Mesendoderm (in vitro differentiated cells): Measurements from ENCODE around the gene COL7A1.

Source experiments
- DNase-seq: peaks from one replicate; pipeline ENCODE4 v3.0.0; 2013
- H2AK5ac ChIP-seq: 2 replicates; pipeline ENCODE4 v1.6.1; 2013; ENCODE audit warnings: low read length, inconsistent platforms
- H2BK120ac ChIP-seq: 2 replicates; pipeline ENCODE4 v1.6.1; 2013; ENCODE audit warnings: low read depth, mild to moderate bottlenecking, low read length, moderate library complexity, mixed read lengths
- H2BK15ac ChIP-seq: replicated peaks from 2 replicates; pipeline ENCODE4 v1.6.1; 2013; ENCODE audit warnings: low read depth, mild to moderate bottlenecking, moderate library complexity
- H2BK5ac ChIP-seq: 2 replicates; pipeline ENCODE4 v1.6.1; 2013; ENCODE audit warnings: low read length, inconsistent platforms
- H3K18ac ChIP-seq: 2 replicates; pipeline ENCODE4 v1.6.1; 2013; ENCODE audit warnings: mild to moderate bottlenecking, low read length, mixed read lengths
- H3K23ac ChIP-seq: one replicate; pipeline ENCODE4 v1.6.1; 2013; ENCODE audit warnings: low read length
- H3K27ac ChIP-seq: 2 replicates; pipeline ENCODE4 v1.5.1; 2013; ENCODE audit warnings: low read depth, mild to moderate bottlenecking, inconsistent platforms, low read length, moderate library complexity
- H3K27me3 ChIP-seq: 2 replicates; pipeline ENCODE4 v1.6.1; 2013; ENCODE audit warnings: low read length, control low read depth, mild to moderate bottlenecking, inconsistent platforms; ENCODE audit not compliant: insufficient read depth, poor library complexity
- H3K36me3 ChIP-seq: 2 replicates; pipeline ENCODE4 v1.6.1; 2013; ENCODE audit warnings: low read length, inconsistent platforms; ENCODE audit not compliant: control insufficient read depth, insufficient read depth
- H3K4ac ChIP-seq: one replicate; pipeline ENCODE4 v1.6.1; 2013; ENCODE audit warnings: low read depth, mild to moderate bottlenecking, low read length, moderate library complexity
- H3K4me1 ChIP-seq: 2 replicates; pipeline ENCODE4 v1.6.1; 2013; ENCODE audit warnings: low read depth, low read length, inconsistent platforms; ENCODE audit not compliant: control insufficient read depth
- H3K4me2 ChIP-seq: 2 replicates; pipeline ENCODE4 v1.6.1; 2013; ENCODE audit warnings: low read length
- H3K4me3 ChIP-seq: 2 replicates; pipeline ENCODE4 v1.5.1; 2013; ENCODE audit warnings: mild to moderate bottlenecking, low read length
- H3K56ac ChIP-seq: one replicate; pipeline ENCODE4 v1.6.1; 2013; ENCODE audit warnings: low read length
- H3K79me1 ChIP-seq: 2 replicates; pipeline ENCODE4 v1.6.1; 2013; ENCODE audit warnings: low read length, inconsistent platforms
- H3K79me2 ChIP-seq: 2 replicates; pipeline ENCODE4 v1.6.1; 2013; ENCODE audit warnings: mild to moderate bottlenecking, low read length; ENCODE audit not compliant: control insufficient read depth, insufficient read depth
- H3K9ac ChIP-seq: 2 replicates; pipeline ENCODE4 v1.6.1; 2013; ENCODE audit warnings: low read length, inconsistent platforms
- H4K5ac ChIP-seq: one replicate; pipeline ENCODE4 v1.6.1; 2013; ENCODE audit warnings: low read length
- H4K8ac ChIP-seq: one replicate; pipeline ENCODE4 v1.6.1; 2013; ENCODE audit warnings: low read depth, mild to moderate bottlenecking, control low read depth, low read length, moderate library complexity
- WGBS: extraction: QIAGEN DNeasy Blood & Tissue Kit; methylation state at CpG from one replicate; pipeline ENCODE4 v1.1.7; 2013; ENCODE audit warnings: low lambda C conversion rate, missing lambda C conversion rate; ENCODE audit not compliant: insufficient coverage; ENCODE audit errors: extremely low coverage; 5-methylcytosine and 5-hydroxymethylcytosine counted together

Gene COL7A1

DNA sequence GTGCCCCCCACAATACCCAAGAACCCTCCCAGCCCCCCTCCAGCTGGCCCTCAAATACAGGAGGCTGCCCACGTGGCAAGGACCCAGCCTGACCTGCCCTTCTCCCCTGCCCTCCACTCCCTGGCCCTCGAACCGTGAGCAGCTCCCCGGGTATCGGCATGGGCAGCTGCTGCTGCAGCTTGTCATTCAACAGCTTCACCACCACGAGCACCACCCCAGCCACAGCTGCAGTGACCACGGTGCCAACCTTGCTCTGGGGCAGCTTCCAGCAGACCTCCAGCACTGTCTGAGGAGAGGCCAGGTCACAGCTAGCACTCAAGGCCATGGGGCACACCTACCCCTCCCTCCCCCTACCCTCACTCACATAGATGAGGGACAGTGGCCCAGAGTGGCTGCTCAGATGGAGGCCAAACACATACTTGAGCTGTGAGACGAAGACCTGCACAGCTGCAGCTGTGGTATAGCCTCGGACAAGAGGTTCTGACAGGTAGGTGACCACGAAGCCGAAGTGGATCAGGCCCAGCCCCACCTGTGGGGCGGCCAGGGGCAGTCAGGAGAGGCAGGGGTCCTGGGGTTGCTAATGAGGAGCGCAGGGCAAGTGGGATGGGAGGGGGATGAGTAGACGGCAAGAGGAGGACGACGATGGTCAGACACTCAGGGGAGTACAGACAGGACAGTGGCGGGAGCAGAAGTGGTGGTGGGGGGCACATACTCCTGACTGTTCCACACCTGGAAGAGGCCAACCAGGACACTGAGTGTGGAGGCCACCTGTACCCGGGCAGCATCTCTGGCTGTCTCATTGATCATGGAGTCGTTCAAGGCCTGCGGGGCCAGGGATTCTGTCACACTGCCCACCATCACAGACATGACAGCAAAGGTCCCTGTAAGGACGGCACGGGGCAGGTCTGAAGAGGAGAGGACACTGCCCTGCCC, 36.7 kb upstream of the COL7A1 start:
- H3K4me3 ChIP-seq, result no peak overlapping the region
- no peak overlapping the region for H3K18ac ChIP-seq
- H3K9ac ChIP-seq, result no peak overlapping the region
- no peak overlapping the region for H4K5ac ChIP-seq
- no CpG with 5 or more reads among the region's 22 CpGs for WGBS
- H3K79me1 ChIP-seq, result peaks cover 5% of the 10 kb centered on the region
- no peak overlapping the region for H2BK120ac ChIP-seq
- H2BK5ac ChIP-seq, result no peak overlapping the region
- H3K4ac ChIP-seq, result no peak overlapping the region
- no peak for DNase-seq
- H2AK5ac ChIP-seq, result no peak overlapping the region
- peaks cover 3% of the 10 kb centered on the region for H3K79me2 ChIP-seq
- no peak overlapping the region for H4K8ac ChIP-seq
- H3K4me2 ChIP-seq, result no peak overlapping the region
- no peaks in the 10 kb centered on the region for H3K27me3 ChIP-seq
- no peak overlapping the region for H3K56ac ChIP-seq
- no peak overlapping the region for H2BK15ac ChIP-seq
- H3K23ac ChIP-seq, result no peak overlapping the region
- peaks cover 8% of the 10 kb centered on the region for H3K36me3 ChIP-seq
- H3K4me1 ChIP-seq, result peaks cover 11% of the 10 kb centered on the region
- no peak overlapping the region for H3K27ac ChIP-seq

DNA sequence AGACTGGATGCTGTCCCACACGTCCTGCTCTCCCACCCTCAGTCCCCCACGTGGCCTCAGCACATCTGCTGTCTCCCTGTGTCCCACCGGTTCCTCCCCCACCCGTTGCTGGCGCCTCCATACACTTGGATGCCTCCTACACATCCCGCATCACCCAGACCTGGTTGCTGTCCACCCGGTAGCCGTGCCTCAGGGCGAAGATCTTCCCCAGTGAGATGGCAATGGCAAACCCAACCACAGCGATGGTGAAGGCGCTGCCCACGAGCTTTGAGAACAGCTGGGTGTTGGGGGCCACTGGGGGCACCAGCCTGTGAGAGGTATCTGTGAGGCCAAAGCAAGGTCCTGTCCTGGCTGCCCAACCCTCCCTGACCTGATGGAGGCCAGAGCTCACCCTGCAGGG, 35.7 kb upstream of the COL7A1 start:
- no peak overlapping the region for H2BK15ac ChIP-seq
- no peak overlapping the region for H3K9ac ChIP-seq
- H3K4ac ChIP-seq, result no peak overlapping the region
- no peak overlapping the region for H3K18ac ChIP-seq
- H3K4me1 ChIP-seq, result peaks cover 5% of the 10 kb centered on the region
- H3K23ac ChIP-seq, result no peak overlapping the region
- H3K56ac ChIP-seq, result no peak overlapping the region
- no peak for DNase-seq
- no peak overlapping the region for H3K4me2 ChIP-seq
- no peaks in the 10 kb centered on the region for H3K27me3 ChIP-seq
- H4K5ac ChIP-seq, result no peak overlapping the region
- H2BK5ac ChIP-seq, result no peak overlapping the region
- peaks cover 5% of the 10 kb centered on the region for H3K79me1 ChIP-seq
- no peak overlapping the region for H2BK120ac ChIP-seq
- no peak overlapping the region for H2AK5ac ChIP-seq
- no peak overlapping the region for H3K4me3 ChIP-seq
- no peak overlapping the region for H4K8ac ChIP-seq
- no CpG with 5 or more reads among the region's 12 CpGs for WGBS
- H3K27ac ChIP-seq, result no peak overlapping the region
- H3K79me2 ChIP-seq, result peaks cover 3% of the 10 kb centered on the region
- peaks cover 10% of the 10 kb centered on the region for H3K36me3 ChIP-seq

DNA sequence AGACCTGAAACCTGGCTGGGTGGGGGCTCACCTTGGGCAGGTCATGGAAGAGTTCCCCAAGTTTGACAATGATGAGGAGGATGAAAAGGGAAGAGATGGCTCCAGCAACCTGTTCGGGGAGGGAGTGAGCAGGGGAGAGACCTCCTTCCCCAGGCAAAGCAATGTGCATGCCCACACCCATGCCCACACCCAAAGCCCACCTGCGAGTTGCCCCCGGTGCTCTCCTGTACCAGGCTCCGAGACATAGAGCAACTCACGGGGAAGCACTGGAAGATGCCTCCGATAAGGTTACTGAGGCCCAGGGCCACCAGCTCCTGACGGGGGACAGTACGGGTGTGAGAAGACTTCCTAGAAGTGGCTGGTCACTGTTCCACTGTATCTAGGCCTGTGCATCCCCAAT, 35.3 kb upstream of the COL7A1 start:
- H4K5ac ChIP-seq, result no peak overlapping the region
- peaks cover 3% of the 10 kb centered on the region for H3K79me2 ChIP-seq
- no peak overlapping the region for H3K4me3 ChIP-seq
- no peak overlapping the region for H3K9ac ChIP-seq
- H3K4me2 ChIP-seq, result no peak overlapping the region
- H3K4ac ChIP-seq, result no peak overlapping the region
- no peak overlapping the region for H3K23ac ChIP-seq
- H2BK15ac ChIP-seq, result no peak overlapping the region
- no peak overlapping the region for H3K18ac ChIP-seq
- peaks cover 10% of the 10 kb centered on the region for H3K36me3 ChIP-seq
- H3K79me1 ChIP-seq, result peaks cover 5% of the 10 kb centered on the region
- WGBS, result no CpG with 5 or more reads among the region's 8 CpGs
- H3K56ac ChIP-seq, result no peak overlapping the region
- H3K27me3 ChIP-seq, result no peaks in the 10 kb centered on the region
- H3K27ac ChIP-seq, result no peak overlapping the region
- no peak for DNase-seq
- H2AK5ac ChIP-seq, result no peak overlapping the region
- no peak overlapping the region for H2BK5ac ChIP-seq
- no peak overlapping the region for H4K8ac ChIP-seq
- peaks cover 5% of the 10 kb centered on the region for H3K4me1 ChIP-seq
- no peak overlapping the region for H2BK120ac ChIP-seq

DNA sequence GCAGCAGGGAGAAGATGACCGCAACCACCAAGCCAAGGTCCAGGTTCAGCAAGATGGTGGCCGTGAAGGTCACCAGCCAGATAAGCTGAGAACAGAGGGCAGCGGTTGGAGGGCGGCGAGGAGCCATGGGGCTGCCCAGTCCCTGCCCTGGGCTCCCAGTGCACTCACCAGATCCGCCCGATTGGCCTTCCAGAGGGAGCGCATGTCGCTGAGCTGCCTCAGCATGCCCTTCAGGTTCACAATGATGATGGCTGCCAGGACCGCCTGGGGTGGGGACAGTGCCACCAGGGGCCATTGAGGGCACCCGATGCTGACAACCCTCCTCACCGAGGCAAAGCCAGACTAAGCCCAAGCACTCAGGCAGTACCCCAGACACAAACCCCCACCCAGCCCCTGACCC, 34.8 kb upstream of the COL7A1 start:
- peaks cover 3% of the 10 kb centered on the region for H3K79me2 ChIP-seq
- no peak overlapping the region for H3K18ac ChIP-seq
- H2BK120ac ChIP-seq, result no peak overlapping the region
- H3K4me1 ChIP-seq, result peaks cover 5% of the 10 kb centered on the region
- H3K9ac ChIP-seq, result no peak overlapping the region
- H3K23ac ChIP-seq, result no peak overlapping the region
- no CpG with 5 or more reads among the region's 12 CpGs for WGBS
- no peak overlapping the region for H3K4ac ChIP-seq
- no peaks in the 10 kb centered on the region for H3K27me3 ChIP-seq
- no peak overlapping the region for H2AK5ac ChIP-seq
- H3K79me1 ChIP-seq, result peaks cover 5% of the 10 kb centered on the region
- H3K27ac ChIP-seq, result no peak overlapping the region
- H4K8ac ChIP-seq, result no peak overlapping the region
- no peak for DNase-seq
- H2BK5ac ChIP-seq, result no peak overlapping the region
- H2BK15ac ChIP-seq, result no peak overlapping the region
- H3K56ac ChIP-seq, result no peak overlapping the region
- H3K36me3 ChIP-seq, result peaks cover 10% of the 10 kb centered on the region
- no peak overlapping the region for H4K5ac ChIP-seq
- H3K4me3 ChIP-seq, result no peak overlapping the region
- H3K4me2 ChIP-seq, result no peak overlapping the region

DNA sequence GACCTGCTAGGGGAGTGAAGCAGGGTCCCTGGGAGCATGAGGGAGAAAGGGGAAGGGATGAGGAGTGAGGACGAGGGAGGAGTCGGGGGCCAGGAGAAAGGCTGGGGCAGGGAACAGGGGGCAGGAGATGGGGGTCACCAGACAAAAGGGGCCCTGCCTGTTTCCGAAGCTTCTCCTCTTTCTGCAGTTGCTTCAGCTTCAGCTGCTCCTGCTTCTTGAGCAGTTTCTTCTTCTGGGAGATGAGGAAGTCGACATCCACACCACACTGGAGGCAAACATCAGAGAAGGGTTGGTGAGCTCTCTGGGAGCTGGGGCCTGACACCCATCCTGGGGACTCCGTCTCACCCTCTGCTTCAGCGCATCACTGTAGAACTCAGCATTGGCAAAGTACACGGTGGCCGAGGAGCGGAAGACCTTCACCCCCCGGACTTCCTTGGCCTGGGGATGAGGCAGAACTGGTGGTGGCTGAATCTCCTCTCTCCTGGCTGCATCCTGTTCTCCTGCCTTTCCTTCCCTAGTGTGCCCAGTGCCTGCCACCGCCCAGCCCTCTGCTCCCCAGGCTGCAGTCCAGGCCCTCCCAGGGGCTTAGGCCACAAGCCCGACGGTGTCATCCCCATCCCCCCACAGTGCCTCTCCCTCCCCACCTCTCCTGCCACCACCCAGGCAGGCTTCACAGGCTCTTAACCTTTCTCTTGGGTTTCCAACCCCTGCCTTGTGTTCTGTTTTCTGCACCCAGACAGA, 33.3 kb upstream of the COL7A1 start:
- H3K56ac ChIP-seq, result no peak overlapping the region
- no peak overlapping the region for H3K4ac ChIP-seq
- no peaks in the 10 kb centered on the region for H3K27me3 ChIP-seq
- H2BK15ac ChIP-seq, result no peak overlapping the region
- H3K4me3 ChIP-seq, result no peak overlapping the region
- H2AK5ac ChIP-seq, result no peak overlapping the region
- no peaks in the 10 kb centered on the region for H3K79me1 ChIP-seq
- no peak overlapping the region for H2BK5ac ChIP-seq
- no peaks in the 10 kb centered on the region for H3K79me2 ChIP-seq
- no peak for DNase-seq
- no CpG with 5 or more reads among the region's 13 CpGs for WGBS
- no peak overlapping the region for H3K9ac ChIP-seq
- H3K18ac ChIP-seq, result no peak overlapping the region
- H4K5ac ChIP-seq, result no peak overlapping the region
- no peak overlapping the region for H3K23ac ChIP-seq
- H3K4me1 ChIP-seq, result no peaks in the 10 kb centered on the region
- H4K8ac ChIP-seq, result no peak overlapping the region
- peaks cover 10% of the 10 kb centered on the region for H3K36me3 ChIP-seq
- H2BK120ac ChIP-seq, result no peak overlapping the region
- H3K27ac ChIP-seq, result no peak overlapping the region
- no peak overlapping the region for H3K4me2 ChIP-seq
